HL-60/S4 (cell line): Measurements from ENCODE around the gene GOLIM4.

Experiments
- in situ Hi-C: fragments of 300-500 bp; cut with MboI; formaldehyde crosslinking; loops from 2 replicates; pipeline ENCODE4 v1.14.3; 2022; ENCODE audit warnings: low sequenced_read_pairs

The GOLIM4 gene

DNA sequence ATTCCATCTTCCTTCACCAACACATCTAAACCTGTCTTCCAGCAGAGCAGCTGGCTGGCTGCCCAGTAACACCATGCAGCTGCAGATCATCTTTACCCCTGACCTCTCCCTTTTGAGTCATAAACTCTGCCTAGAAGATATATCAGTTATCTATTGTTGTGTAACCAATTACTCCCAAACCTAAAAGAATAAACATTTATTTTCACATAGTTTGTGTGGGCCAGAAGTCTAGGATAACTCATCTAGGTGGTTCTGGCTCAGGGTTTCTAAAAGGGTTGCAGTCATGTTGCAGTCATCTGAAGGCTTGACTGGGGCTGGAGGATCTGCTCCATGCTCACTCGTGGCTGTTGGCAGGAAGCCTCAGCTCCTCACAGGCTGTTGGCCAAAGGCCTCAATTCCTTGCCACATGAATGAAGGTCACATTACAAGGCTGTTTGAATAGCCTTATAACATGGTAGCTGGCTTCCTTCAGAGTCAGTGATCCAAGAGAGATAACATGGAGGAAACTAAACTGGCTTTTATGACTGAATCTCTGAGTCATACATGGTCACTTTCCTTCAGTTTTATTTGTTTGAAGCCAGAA lies 92.8 kb downstream of the GOLIM4 start:
- in situ Hi-C loops = no loop called here

DNA sequence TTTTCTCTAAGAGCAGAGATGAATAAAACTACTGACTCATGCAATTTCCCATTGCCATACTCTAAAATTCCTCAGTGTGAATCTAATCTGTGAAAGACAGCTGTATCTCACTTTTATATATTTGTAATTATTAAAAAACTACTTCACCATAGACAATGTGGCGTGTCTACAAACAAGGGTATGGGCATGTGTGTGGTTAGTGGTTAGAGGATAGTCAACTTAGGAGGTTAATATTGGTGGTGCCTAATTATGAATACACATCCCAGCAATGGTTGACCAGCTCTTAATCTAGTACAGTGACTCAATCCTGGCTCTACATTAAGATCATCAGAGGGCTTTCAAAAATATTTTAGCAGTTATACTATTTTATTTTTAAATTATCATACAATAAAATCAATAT lies 94.5 kb downstream of the GOLIM4 start:
- in situ Hi-C loops = no loop called here

DNA sequence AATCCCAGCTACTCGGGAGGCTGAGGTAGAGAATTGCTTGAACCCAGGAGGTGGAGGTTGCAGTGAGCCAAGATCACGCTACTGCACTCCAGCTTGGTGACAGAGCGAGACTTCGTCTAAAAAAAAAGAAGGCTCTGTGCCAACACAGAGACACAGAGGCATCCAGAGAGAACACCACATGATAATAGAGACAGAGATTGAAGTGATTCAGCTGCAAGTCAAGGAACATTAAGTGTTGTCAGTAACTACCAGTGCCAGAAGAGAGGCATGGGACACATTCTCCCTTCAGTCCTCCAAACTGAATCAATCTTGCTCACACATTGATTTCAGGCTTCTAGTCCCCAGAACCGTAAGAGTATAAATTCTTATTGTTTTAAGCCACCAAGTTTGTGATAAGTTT lies 97.5 kb downstream of the GOLIM4 start:
- in situ Hi-C loops = no loop called here

DNA sequence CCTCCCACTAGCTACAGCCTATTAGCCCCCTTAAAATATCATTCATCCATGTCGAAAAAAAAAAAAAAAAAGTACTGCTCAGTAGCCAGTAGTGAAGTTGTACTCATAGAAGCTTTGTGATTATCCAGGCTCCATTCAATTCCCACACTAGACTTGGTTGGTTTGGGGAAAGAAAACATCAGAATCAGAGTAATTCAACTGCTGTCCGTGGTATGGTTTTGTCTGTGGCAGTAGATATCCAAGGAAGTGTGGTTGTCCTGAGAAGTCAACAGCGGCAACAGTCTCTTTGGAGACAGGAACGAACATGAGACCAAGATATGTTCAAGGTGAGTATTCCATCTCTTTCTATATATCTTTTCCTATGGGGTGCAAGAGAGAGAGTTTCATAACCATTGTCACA lies 99.2 kb downstream of the GOLIM4 start:
- in situ Hi-C loops = no loop called here

- in situ Hi-C loops = no loop called here
Observed at GRCh38 chr3:167992381-167992780, 103.3 kb downstream of the GOLIM4 start.

DNA sequence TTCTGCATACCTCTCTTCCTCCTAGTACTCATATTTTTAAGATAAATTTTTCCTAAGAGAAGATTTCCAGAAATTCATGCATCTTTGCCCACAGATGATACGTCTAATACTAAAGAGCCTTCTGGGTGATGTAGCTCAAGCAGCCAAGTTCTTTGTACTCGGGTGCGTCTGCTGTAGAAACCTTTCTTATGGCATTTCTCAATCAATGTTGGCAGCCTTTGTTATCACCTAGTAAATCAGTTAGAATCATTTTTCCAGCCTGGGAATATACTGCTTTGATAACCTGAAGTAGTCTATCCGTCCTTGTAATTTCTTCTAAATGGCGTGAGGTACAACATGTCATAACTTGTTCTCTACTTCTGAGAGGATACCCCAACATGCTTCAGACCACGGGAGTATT lies 104.5 kb downstream of the GOLIM4 start:
- in situ Hi-C loops = no loop called here

DNA sequence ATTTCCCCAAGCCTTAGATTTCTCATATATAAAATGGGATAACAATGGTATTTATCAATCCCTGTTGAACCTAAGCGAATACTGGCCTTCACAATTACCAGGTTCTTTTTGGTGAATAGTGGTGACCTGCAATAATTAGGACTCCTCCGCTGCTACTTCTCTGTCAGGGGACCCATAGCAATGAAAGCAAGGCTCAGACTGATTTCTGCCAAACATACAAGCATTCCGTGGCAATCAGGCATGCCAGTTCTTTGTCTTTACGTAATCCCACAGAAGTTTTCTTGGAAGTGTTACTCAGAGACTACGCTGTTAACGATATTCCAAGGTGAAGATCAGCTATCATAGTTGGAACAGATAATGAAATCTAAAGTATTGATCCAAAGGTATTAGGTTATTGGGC lies 105.7 kb downstream of the GOLIM4 start:
- in situ Hi-C loops = no loop called here

- in situ Hi-C loops = no loop called here
Observed at GRCh38 chr3:167989066-167989465, 106.7 kb downstream of the GOLIM4 start.

DNA sequence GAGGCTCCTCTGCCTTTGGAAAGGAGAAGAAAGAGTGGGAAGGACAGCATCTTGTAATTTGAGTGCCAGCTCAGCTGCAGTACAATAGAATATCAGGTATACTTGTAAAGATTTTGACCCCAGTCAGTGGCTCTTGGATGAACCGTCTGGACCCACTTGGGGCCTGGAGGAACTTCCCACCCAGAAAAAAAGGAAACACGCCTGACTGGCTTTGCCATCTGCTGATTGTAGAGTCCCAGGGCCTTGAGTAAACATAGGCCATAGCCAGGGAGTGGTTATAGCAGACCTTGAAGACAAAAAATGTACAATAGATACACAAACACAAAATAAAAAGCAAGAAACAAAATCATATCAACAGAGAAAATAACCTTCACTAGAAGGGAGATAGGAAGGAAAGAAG lies 112.1 kb downstream of the GOLIM4 start:
- in situ Hi-C loops = no loop called here

GRCh38 chr3:167978486-167978885 lies 117.2 kb downstream of the GOLIM4 start:
- in situ Hi-C loops = no loop called here

- in situ Hi-C loops = no loop called here
Observed at GRCh38 chr3:167978071-167978470, 117.7 kb downstream of the GOLIM4 start.

DNA sequence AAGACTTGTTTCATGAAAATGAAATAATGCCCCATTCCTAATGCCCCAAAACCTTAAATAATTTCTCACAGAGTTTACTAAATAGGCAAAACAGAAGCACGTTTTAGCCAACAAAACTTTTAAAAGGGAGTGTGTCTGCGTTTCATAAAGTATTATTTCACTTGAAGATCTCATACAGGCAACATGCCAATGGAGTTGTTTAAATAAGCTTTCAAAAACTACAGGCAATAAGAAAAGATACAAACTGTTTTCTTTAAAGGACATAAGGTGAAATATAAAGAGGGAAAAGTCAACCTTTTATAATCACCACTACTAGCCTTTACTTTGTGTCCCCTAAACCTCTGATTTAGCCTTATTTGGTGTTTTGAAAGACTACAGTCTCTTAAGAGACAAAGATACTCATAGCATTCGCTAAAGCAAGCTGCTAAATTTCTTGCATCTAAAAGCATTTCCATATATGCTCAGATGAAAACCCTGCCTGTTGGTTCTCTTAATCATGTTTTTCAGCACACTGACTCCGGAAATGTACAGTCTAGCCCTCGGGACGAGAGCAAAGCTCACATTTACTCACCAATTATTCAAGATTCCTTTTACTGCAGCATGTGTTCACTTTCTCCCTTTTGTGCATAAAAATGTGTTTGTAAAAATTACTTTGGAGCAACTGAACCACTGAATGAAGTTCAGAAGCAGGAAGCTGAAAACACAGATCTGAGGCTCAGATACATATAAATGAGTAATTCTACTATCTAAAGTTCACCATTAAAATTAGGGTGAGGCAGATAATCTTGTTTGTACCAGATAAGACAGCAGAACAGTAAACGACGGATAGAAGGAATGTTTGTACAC lies 119.0 kb downstream of the GOLIM4 start:
- in situ Hi-C loops = no loop called here

DNA sequence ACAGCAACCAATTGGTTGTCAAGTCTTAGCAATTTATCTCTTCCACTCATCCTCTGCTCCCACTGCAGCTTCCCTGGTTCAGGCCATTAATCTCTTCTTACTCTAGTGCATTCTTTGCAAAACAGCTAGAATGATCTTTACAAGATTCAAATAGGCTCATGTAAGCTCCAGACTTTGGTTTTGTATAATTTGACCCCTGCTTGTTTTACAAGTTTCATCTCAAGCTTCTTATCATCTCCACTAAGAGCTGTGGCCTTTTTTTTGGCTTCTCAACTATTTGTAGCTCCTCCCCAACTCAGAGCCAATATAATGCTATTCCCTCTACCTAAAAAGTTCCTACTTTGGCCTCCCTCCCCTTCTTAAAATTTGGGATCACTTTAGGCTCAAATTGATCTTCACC lies 121.8 kb downstream of the GOLIM4 start:
- in situ Hi-C loops = no loop called here

DNA sequence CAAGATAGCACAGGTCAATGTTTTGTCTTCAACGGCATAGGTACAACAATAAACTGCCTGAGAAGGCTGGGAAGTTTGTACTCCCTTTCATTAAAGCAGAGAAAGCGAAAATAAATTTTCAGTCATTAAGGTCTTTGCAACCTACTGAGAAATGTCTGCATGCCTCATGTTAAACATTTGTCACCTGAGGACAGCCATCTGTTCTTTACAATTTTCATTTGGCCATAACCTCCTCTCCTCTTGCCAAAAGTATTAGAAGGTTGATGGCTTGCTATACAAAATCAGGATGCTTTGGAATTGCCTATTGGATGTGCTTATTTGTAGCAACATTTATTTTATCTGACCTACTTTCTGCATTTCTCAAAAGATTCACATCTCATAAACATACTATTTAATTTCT lies 122.7 kb downstream of the GOLIM4 start:
- in situ Hi-C loops = no loop called here

GRCh38 chr3:167972502-167972901 lies 123.2 kb downstream of the GOLIM4 start:
- in situ Hi-C loops = no loop called here

DNA sequence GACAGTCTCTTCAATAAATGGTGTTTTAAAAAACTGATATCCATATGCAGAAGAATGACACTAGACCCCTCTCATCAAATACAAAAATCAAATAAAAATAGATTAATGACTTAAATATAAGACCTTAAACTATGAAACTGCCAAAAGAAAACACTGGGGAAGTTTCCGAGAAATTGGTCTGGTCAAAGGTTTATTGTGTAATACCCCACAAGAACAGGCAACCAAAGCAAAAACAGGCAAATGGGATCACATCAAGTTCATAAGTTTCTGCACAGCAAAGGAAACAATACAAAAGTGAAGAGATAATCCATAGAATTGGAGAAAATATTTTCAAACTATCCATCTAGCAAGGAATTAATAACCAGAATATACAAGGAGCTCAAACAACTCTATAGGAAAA lies 126.2 kb downstream of the GOLIM4 start:
- in situ Hi-C loops = no loop called here

DNA sequence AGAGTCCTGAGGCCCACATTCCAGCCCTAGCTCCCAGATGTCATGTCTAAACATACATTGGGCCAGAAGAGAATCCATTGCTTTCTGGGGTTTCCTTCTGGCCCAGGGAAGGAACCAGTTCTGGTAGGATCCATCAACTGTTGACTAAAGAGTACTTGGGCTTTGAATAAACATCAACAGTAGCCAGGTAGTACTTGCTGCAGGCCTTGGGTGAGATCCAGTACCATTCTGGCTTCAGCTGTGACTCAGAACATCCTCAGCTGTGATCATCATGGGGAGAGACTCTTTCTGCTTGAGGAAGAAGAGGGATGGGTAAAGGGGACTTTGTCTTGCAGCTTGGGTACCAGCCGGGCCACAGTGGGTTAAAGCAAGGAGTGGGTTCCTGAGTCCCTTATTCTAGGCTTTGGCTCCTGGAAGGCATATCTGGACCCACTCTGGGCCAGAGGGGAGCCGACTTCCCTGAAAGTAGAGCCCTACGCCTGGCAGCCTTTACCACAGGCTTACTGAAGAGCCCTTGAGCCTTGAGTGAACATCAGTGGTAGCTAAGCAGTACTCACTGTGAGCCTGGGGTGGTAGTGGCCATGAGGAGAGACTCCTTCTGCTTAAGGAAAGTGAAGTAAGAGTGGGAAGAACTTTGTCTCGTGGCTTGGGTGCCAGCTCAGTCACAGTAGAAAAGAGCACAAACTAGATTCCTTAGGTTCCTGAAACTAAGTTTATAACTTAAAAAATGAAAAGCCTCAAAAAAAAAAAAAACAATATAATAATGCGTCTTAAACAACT lies 128.3 kb downstream of the GOLIM4 start:
- in situ Hi-C loops = no loop called here
